Activated T-helper 1 cell treated with anti-CD3 and anti-CD28 coated beads, Interleukin-12 subunit alpha, Interleukin-12 subunit beta, Interleukin-2, Interleukin-4 antibody, amounts not matched to agents 30 ng/mL and 10 ng/mL and 1 ng/mL, durations not matched to agents 14 hours and 24 hours and 36 hours (primary cell): ENCODE data around the gene GLCCI1. TPM values are rescaled to one million over a fixed set of nuclear protein-coding genes. Genes with fewer than 3 reads are reported as not detected.
"Not testable (repeated sequence)": the region's sequence is repeated elsewhere in the genome, so short reads cannot be mapped to it uniquely, and the experiment has no call there.

Experiments
- DNase-seq: peaks from one replicate; pipeline ENCODE4 v3.0.0; 2021; ENCODE audit warnings: low spot score
- H3K27ac Mint-ChIP-seq: one replicate; pipeline ENCODE4 v1.8.0; 2021; ENCODE audit warnings: mild to moderate bottlenecking, mixed read lengths
- H3K27me3 Mint-ChIP-seq: one replicate; pipeline ENCODE4 v1.8.0; 2022; ENCODE audit warnings: mild to moderate bottlenecking, moderate library complexity, mixed read lengths; ENCODE audit not compliant: insufficient read depth
- H3K36me3 Mint-ChIP-seq: one replicate; pipeline ENCODE4 v1.8.0; 2021; ENCODE audit warnings: low read depth, mixed read lengths
- H3K4me1 Mint-ChIP-seq: one replicate; pipeline ENCODE4 v1.8.0; 2021; ENCODE audit warnings: low read depth, mixed read lengths
- H3K4me3 Mint-ChIP-seq: one replicate; pipeline ENCODE4 v1.8.0; 2021; ENCODE audit warnings: mild to moderate bottlenecking, moderate library complexity, mixed read lengths
- H3K9me3 Mint-ChIP-seq: one replicate; pipeline ENCODE4 v1.8.0; 2021; ENCODE audit warnings: mixed read lengths
- intact Hi-C: fragments of 100-400 bp; cut with micrococcal nuclease; formaldehyde crosslinking; loops from one replicate; pipeline ENCODE4 v1.15.1; 2024
- total RNA-seq: library from RNA; stranded (reverse); gene quantifications from 2 replicates; pipeline ENCODE4 v1.2.3, GENCODE V29; 2022

The GLCCI1 gene
- total RNA-seq, 1 donor from 2014 or later: 13.4 TPM

- Mint-ChIP-seq H3K27ac (no peak overlapping the region), H3K36me3 (peaks cover 33% of the 10 kb centered on the region), H3K27me3 (no peaks in the 10 kb centered on the region), H3K9me3 (peaks cover 22% of the 10 kb centered on the region), H3K4me3 (no peak overlapping the region), H3K4me1 (peaks cover 17% of the 10 kb centered on the region)
- no peak for DNase-seq
- intact Hi-C loops: no loop called here
Observed at GRCh38 chr7:8065356-8065813, 96.8 kb downstream of the GLCCI1 start.

GRCh38 chr7:8068892-8069686 lies 100.5 kb downstream of the GLCCI1 start:
- Mint-ChIP-seq H3K27ac (no peak overlapping the region), H3K27me3 (no peaks in the 10 kb centered on the region), H3K9me3 (peaks cover 12% of the 10 kb centered on the region), H3K4me3 (no peak overlapping the region), H3K4me1 (peaks cover 14% of the 10 kb centered on the region), H3K36me3 (peaks cover 33% of the 10 kb centered on the region)
- no peak for DNase-seq
- intact Hi-C loops: no loop called here

- Mint-ChIP-seq H3K4me1 (peaks cover 11% of the 10 kb centered on the region), H3K4me3 (no peak overlapping the region), H3K27me3 (no peaks in the 10 kb centered on the region), H3K36me3 (peaks cover 23% of the 10 kb centered on the region), H3K27ac (no peak overlapping the region), H3K9me3 (peaks cover 1% of the 10 kb centered on the region)
- intact Hi-C loops: no loop called here
- DNase-seq: no peak
Observed at GRCh38 chr7:8070451-8071180, 102.0 kb downstream of the GLCCI1 start.

- no peak overlapping the region for H3K27ac Mint-ChIP-seq
- no peak for DNase-seq
- H3K9me3 Mint-ChIP-seq: no peaks in the 10 kb centered on the region
- no peaks in the 10 kb centered on the region for H3K27me3 Mint-ChIP-seq
- intact Hi-C loops: no loop called here
- no peaks in the 10 kb centered on the region for H3K4me1 Mint-ChIP-seq
- H3K36me3 Mint-ChIP-seq: peaks cover 1% of the 10 kb centered on the region
- H3K4me3 Mint-ChIP-seq: no peak overlapping the region
Observed at GRCh38 chr7:8078418-8078817, 109.8 kb downstream of the GLCCI1 start.

- Mint-ChIP-seq H3K27ac (no peak overlapping the region), H3K9me3 (no peaks in the 10 kb centered on the region)
Observed at GRCh38 chr7:8082762-8083161, 114.2 kb downstream of the GLCCI1 start.

GRCh38 chr7:8084836-8085235 lies 116.2 kb downstream of the GLCCI1 start:
- H3K27ac Mint-ChIP-seq: no peak overlapping the region
- H3K4me1 Mint-ChIP-seq: no peaks in the 10 kb centered on the region
- no peak for DNase-seq
- H3K36me3 Mint-ChIP-seq: peaks cover 25% of the 10 kb centered on the region
- no peaks in the 10 kb centered on the region for H3K9me3 Mint-ChIP-seq
- intact Hi-C loops: loop anchor here (5.0 kb wide), 1 partner anchor 38 kb away; no protein-coding TSS in a partner anchor
- H3K4me3 Mint-ChIP-seq: no peak overlapping the region
- no peaks in the 10 kb centered on the region for H3K27me3 Mint-ChIP-seq

More at GRCh38 chr7:8082762-8083161, 114.2 kb downstream of the GLCCI1 start:
- intact Hi-C loops: loop anchor here (5.0 kb wide), 1 partner anchor 35 kb away; no protein-coding TSS in a partner anchor
- Mint-ChIP-seq H3K27me3 (no peaks in the 10 kb centered on the region), H3K36me3 (peaks cover 19% of the 10 kb centered on the region), H3K4me3 (no peak overlapping the region), H3K4me1 (no peaks in the 10 kb centered on the region)
- DNase-seq: no peak

GRCh38 chr7:8085420-8085819 lies 116.8 kb downstream of the GLCCI1 start:
- intact Hi-C loops: no loop called here
- Mint-ChIP-seq H3K4me1 (no peaks in the 10 kb centered on the region), H3K27ac (no peak overlapping the region), H3K4me3 (no peak overlapping the region), H3K9me3 (no peaks in the 10 kb centered on the region), H3K27me3 (no peaks in the 10 kb centered on the region), H3K36me3 (peaks cover 28% of the 10 kb centered on the region)
- no peak for DNase-seq

GRCh38 chr7:8086239-8086638 lies 117.6 kb downstream of the GLCCI1 start:
- DNase-seq: no peak
- intact Hi-C loops: no loop called here
- Mint-ChIP-seq H3K27ac (no peak overlapping the region), H3K36me3 (peaks cover 29% of the 10 kb centered on the region), H3K4me1 (no peaks in the 10 kb centered on the region), H3K27me3 (no peaks in the 10 kb centered on the region), H3K9me3 (no peaks in the 10 kb centered on the region), H3K4me3 (no peak overlapping the region)

GRCh38 chr7:8089036-8089780 lies 120.6 kb downstream of the GLCCI1 start:
- intact Hi-C loops: no loop called here
- Mint-ChIP-seq H3K4me1 (no peaks in the 10 kb centered on the region), H3K27me3 (no peaks in the 10 kb centered on the region), H3K27ac (no peak overlapping the region), H3K36me3 (peaks cover 31% of the 10 kb centered on the region), H3K4me3 (no peak overlapping the region), H3K9me3 (no peaks in the 10 kb centered on the region)
- no peak for DNase-seq

GRCh38 chr7:8092140-8092539 lies 123.5 kb downstream of the GLCCI1 start:
- no peaks in the 10 kb centered on the region for H3K4me1 Mint-ChIP-seq
- peaks cover 15% of the 10 kb centered on the region for H3K36me3 Mint-ChIP-seq
- no peak overlapping the region for H3K27ac Mint-ChIP-seq
- H3K4me3 Mint-ChIP-seq: no peak overlapping the region
- intact Hi-C loops: no loop called here
- no peaks in the 10 kb centered on the region for H3K9me3 Mint-ChIP-seq
- no peaks in the 10 kb centered on the region for H3K27me3 Mint-ChIP-seq
- DNase-seq: no peak

- H3K9me3 Mint-ChIP-seq: peaks cover 7% of the 10 kb centered on the region
- H3K4me1 Mint-ChIP-seq: no peaks in the 10 kb centered on the region
- intact Hi-C loops: no loop called here
- H3K4me3 Mint-ChIP-seq: no peak overlapping the region
- H3K27ac Mint-ChIP-seq: no peak overlapping the region
- no peaks in the 10 kb centered on the region for H3K27me3 Mint-ChIP-seq
- H3K36me3 Mint-ChIP-seq: peaks cover 15% of the 10 kb centered on the region
- no peak for DNase-seq
Observed at GRCh38 chr7:8094164-8095140, 125.9 kb downstream of the GLCCI1 start.

- H3K27me3 Mint-ChIP-seq, H3K36me3 Mint-ChIP-seq, DNase-seq, H3K27ac Mint-ChIP-seq, H3K4me3 Mint-ChIP-seq, H3K4me1 Mint-ChIP-seq, intact Hi-C loops: not testable (repeated sequence)
- H3K9me3 Mint-ChIP-seq: peaks cover 28% of the 10 kb centered on the region
Observed at GRCh38 chr7:8101292-8101691, 132.7 kb downstream of the GLCCI1 start.
